ENCODE data around the gene LRRTM4.

Gene LRRTM4

DNA sequence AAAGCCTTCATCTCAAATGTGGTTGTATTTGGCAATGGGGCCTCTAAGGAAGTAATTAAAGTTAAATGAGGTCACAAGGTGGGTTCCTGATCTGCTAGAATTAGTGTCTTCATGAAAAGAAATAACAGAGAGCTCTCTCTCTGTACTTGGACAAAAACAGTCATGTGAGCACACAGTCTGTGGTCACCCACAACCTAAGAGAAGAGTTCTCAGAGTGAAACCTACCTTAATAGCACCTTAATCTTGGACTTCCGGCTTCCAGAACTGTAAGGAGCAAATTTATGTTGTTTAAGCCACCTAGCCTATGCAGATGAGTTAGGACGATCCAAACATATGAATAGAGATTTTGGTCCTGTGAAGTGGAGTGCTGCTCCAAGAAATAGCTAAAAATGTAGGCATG is 758.9 kb downstream of the LRRTM4 start:
- H3K27me3 ChIP-seq (ENCODE audit: low read depth, low read length): no peaks in the 10 kb centered on the region
- H3K79me2 ChIP-seq (ENCODE audit: low read length): no peaks in the 10 kb centered on the region
- no peak overlapping the region for H3K4me2 ChIP-seq (ENCODE audit: low read length)
- no peak overlapping the region; the same call in 1 of the 2 replicates for H2AFZ ChIP-seq (ENCODE audit: low read depth, low read length)
- H4K20me1 ChIP-seq (ENCODE audit: insufficient read depth, low read length): no peaks in the 10 kb centered on the region
- no peak for TF ChIP-seq EZH2phosphoT487 (IDR thresholded peaks at IDR 0.05; ENCODE audit: low read depth)
- TF ChIP-seq, protein P1, sequence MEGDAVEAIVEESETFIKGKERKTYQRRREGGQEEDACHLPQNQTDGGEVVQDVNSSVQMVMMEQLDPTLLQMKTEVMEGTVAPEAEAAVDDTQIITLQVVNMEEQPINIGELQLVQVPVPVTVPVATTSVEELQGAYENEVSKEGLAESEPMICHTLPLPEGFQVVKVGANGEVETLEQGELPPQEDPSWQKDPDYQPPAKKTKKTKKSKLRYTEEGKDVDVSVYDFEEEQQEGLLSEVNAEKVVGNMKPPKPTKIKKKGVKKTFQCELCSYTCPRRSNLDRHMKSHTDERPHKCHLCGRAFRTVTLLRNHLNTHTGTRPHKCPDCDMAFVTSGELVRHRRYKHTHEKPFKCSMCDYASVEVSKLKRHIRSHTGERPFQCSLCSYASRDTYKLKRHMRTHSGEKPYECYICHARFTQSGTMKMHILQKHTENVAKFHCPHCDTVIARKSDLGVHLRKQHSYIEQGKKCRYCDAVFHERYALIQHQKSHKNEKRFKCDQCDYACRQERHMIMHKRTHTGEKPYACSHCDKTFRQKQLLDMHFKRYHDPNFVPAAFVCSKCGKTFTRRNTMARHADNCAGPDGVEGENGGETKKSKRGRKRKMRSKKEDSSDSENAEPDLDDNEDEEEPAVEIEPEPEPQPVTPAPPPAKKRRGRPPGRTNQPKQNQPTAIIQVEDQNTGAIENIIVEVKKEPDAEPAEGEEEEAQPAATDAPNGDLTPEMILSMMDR (IDR thresholded peaks at IDR 0.05; ENCODE audit: low read depth, low read length): no peak
- no peak overlapping the region for H3K9ac ChIP-seq (ENCODE audit: low read length)
- no peaks in the 10 kb centered on the region for H3K36me3 ChIP-seq (replicated peaks; ENCODE audit: low read depth, low read length)
- no peaks in the 10 kb centered on the region for H3K9me3 ChIP-seq (ENCODE audit: insufficient read depth, low read length)
- peaks cover 13% of the 10 kb centered on the region for H3K4me1 ChIP-seq (ENCODE audit: low read length)
- no peak overlapping the region for H3K4me3 ChIP-seq (ENCODE audit: low read length)
- no peak overlapping the region for H3K27ac ChIP-seq (ENCODE audit: low read length)

- Histone ChIP-seq H3K27ac (ENCODE audit: low read length) (no peak overlapping the region), H3K4me1 (ENCODE audit: low read length) (peaks cover 13% of the 10 kb centered on the region), H3K79me2 (ENCODE audit: low read length) (no peaks in the 10 kb centered on the region), H3K9me3 (ENCODE audit: insufficient read depth, low read length) (no peaks in the 10 kb centered on the region), H2AFZ (ENCODE audit: low read depth, low read length) (no peak overlapping the region), H4K20me1 (ENCODE audit: insufficient read depth, low read length) (no peaks in the 10 kb centered on the region), H3K9ac (ENCODE audit: low read length) (no peak overlapping the region), H3K36me3 (replicated peaks; ENCODE audit: low read depth, low read length) (no peaks in the 10 kb centered on the region), H3K4me3 (ENCODE audit: low read length) (no peak overlapping the region), H3K4me2 (ENCODE audit: low read length) (peak overlapping the region; percentile 35), H3K27me3 (ENCODE audit: low read depth, low read length) (no peaks in the 10 kb centered on the region)
- TF ChIP-seq EZH2phosphoT487 (IDR thresholded peaks at IDR 0.05; ENCODE audit: low read depth): no peak
- TF ChIP-seq, protein P1 (IDR thresholded peaks at IDR 0.05; ENCODE audit: low read depth, low read length): no peak
Observed at GRCh38 chr2:76760367-76760704, 761.8 kb downstream of the LRRTM4 start.

GRCh38 chr2:76759634-76760366 is 762.4 kb downstream of the LRRTM4 start:
- TF ChIP-seq EZH2phosphoT487 (IDR thresholded peaks at IDR 0.05; ENCODE audit: low read depth): no peak
- TF ChIP-seq, protein P1 (IDR thresholded peaks at IDR 0.05; ENCODE audit: low read depth, low read length): no peak
- Histone ChIP-seq H3K79me2 (ENCODE audit: low read length) (no peaks in the 10 kb centered on the region), H3K4me1 (ENCODE audit: low read length) (peaks cover 13% of the 10 kb centered on the region), H3K27me3 (ENCODE audit: low read depth, low read length) (no peaks in the 10 kb centered on the region), H2AFZ (ENCODE audit: low read depth, low read length) (no peak overlapping the region), H3K4me2 (ENCODE audit: low read length) (peak overlapping the region; percentile 35), H3K36me3 (replicated peaks; ENCODE audit: low read depth, low read length) (no peaks in the 10 kb centered on the region), H3K9ac (ENCODE audit: low read length) (no peak overlapping the region), H3K4me3 (ENCODE audit: low read length) (0 out of 2 replicates have a peak overlapping the region, but pooled peaks have one; percentile 15), H3K27ac (ENCODE audit: low read length) (no peak overlapping the region), H4K20me1 (ENCODE audit: insufficient read depth, low read length) (no peaks in the 10 kb centered on the region), H3K9me3 (ENCODE audit: insufficient read depth, low read length) (no peaks in the 10 kb centered on the region)

GRCh38 chr2:76752506-76752905 is 769.7 kb downstream of the LRRTM4 start:
- TF ChIP-seq EZH2phosphoT487 (IDR thresholded peaks at IDR 0.05; ENCODE audit: low read depth): no peak
- TF ChIP-seq, protein P1 (IDR thresholded peaks at IDR 0.05; ENCODE audit: low read depth, low read length): no peak
- Histone ChIP-seq H3K9me3 (ENCODE audit: insufficient read depth, low read length) (no peaks in the 10 kb centered on the region), H3K27me3 (ENCODE audit: low read depth, low read length) (no peaks in the 10 kb centered on the region), H3K9ac (ENCODE audit: low read length) (no peak overlapping the region), H3K79me2 (ENCODE audit: low read length) (no peaks in the 10 kb centered on the region), H3K4me1 (ENCODE audit: low read length) (no peaks in the 10 kb centered on the region), H3K4me3 (ENCODE audit: low read length) (no peak overlapping the region), H3K27ac (ENCODE audit: low read length) (no peak overlapping the region), H4K20me1 (ENCODE audit: insufficient read depth, low read length) (no peaks in the 10 kb centered on the region), H3K4me2 (ENCODE audit: low read length) (no peak overlapping the region), H3K36me3 (replicated peaks; ENCODE audit: low read depth, low read length) (no peaks in the 10 kb centered on the region), H2AFZ (ENCODE audit: low read depth, low read length) (no peak overlapping the region)

Measured in OCI-LY3 (cell line).